ENCODE data around the gene FGF8.

Gene FGF8

GRCh38 chr10:101771380-101771779, 4.5 kb downstream of the FGF8 start:
- no peak for DNase-seq (ENCODE audit: insufficient read length, low spot score)
- no peak for FAIRE-seq
- TF ChIP-seq, protein P1, sequence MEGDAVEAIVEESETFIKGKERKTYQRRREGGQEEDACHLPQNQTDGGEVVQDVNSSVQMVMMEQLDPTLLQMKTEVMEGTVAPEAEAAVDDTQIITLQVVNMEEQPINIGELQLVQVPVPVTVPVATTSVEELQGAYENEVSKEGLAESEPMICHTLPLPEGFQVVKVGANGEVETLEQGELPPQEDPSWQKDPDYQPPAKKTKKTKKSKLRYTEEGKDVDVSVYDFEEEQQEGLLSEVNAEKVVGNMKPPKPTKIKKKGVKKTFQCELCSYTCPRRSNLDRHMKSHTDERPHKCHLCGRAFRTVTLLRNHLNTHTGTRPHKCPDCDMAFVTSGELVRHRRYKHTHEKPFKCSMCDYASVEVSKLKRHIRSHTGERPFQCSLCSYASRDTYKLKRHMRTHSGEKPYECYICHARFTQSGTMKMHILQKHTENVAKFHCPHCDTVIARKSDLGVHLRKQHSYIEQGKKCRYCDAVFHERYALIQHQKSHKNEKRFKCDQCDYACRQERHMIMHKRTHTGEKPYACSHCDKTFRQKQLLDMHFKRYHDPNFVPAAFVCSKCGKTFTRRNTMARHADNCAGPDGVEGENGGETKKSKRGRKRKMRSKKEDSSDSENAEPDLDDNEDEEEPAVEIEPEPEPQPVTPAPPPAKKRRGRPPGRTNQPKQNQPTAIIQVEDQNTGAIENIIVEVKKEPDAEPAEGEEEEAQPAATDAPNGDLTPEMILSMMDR (IDR thresholded peaks at IDR 0.05; ENCODE audit: insufficient read depth, missing control alignments): no peak

- TF ChIP-seq, protein P1 (IDR thresholded peaks at IDR 0.05; ENCODE audit: insufficient read depth, missing control alignments): no peak
- FAIRE-seq: no peak
- no peak for DNase-seq (ENCODE audit: insufficient read length, low spot score)
Measured at GRCh38 chr10:101770331-101771215, 5.3 kb downstream of the FGF8 start.

DNA sequence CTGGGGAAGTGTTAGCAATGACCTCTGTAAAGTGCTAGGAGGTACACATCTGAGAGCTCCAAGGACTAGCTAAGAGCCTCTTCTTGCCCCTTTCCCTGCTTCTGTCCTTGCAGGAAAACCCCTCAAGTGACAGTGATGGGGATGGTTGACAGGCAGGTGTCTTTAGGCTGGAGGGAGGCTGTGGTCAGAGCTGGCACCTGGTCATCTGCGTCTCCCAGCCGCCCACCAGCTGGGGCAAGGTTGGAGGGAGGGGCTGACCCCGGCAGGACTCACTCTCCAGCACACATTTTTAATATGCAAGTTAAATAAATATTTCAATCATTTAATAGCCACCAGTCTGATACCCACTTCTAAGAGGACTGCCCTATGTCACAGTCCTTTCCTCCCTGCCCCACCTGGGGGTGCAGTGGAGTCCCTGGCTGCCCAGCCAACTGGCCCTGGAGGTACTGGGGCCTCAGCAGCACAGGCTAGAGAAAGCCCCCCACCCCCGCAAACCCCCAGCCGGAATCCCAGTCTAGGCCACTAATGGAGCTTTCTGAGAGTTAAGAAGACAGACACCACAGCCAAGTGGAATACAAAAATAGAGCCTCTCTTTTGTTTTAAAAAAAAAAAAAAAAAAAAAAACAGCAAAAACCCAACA, 6.3 kb downstream of the FGF8 start:
- TF ChIP-seq, protein P1 (IDR thresholded peaks at IDR 0.05; ENCODE audit: insufficient read depth, missing control alignments): no peak
- DNase-seq (ENCODE audit: insufficient read length, low spot score): no peak

DNA sequence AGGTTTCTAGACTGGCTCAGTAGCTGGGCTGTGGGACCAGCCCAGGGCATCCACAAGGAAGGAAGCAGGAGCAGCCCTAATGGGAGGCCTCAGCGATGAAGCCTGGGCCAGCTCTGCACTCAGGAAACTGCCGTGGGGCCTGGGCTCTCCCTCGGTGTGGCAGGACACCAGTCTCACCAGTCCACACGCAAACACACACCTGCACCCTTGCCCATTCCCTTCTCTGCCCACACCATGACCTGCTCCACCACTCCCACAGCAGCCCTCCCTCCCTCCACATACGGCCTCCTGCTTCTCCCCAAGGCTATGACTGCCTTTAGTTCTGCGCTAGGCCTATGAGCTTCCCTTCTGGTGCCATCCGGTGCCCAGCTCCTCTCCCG, 7.1 kb downstream of the FGF8 start:
- TF ChIP-seq, protein P1 (IDR thresholded peaks at IDR 0.05; ENCODE audit: insufficient read depth, missing control alignments): no peak
- FAIRE-seq: no peak
- DNase-seq (ENCODE audit: insufficient read length, low spot score): no peak

More for the DNA sequence above, 6.3 kb downstream of the FGF8 start:
- no peak for FAIRE-seq

- FAIRE-seq: no peak
- no peak for DNase-seq (ENCODE audit: insufficient read length, low spot score)
- TF ChIP-seq, protein P1 (IDR thresholded peaks at IDR 0.05; ENCODE audit: insufficient read depth, missing control alignments): no peak
Measured at GRCh38 chr10:101767966-101768790, 7.7 kb downstream of the FGF8 start.

GRCh38 chr10:101767600-101767945, 8.3 kb downstream of the FGF8 start:
- TF ChIP-seq, protein P1 (IDR thresholded peaks at IDR 0.05; ENCODE audit: insufficient read depth, missing control alignments): no peak
- DNase-seq (ENCODE audit: insufficient read length, low spot score): no peak
- no peak for FAIRE-seq

Measured in D721Med (cell line).